Measurements from ENCODE around the gene ERBB4.
A peak's percentile ranks its signal among the peaks of the same experiment; 100 is the strongest.

The ERBB4 gene

GRCh38 chr2:212354382-212354781, 184.2 kb downstream of the ERBB4 start:
- TF ChIP-seq CTCF (IDR thresholded peaks at IDR 0.05) = no peak
- no peak for DNase-seq (ENCODE audit: low spot score)
- H3K4me3 ChIP-seq = no peak overlapping the region
- H3K27ac ChIP-seq = no peak overlapping the region

DNA sequence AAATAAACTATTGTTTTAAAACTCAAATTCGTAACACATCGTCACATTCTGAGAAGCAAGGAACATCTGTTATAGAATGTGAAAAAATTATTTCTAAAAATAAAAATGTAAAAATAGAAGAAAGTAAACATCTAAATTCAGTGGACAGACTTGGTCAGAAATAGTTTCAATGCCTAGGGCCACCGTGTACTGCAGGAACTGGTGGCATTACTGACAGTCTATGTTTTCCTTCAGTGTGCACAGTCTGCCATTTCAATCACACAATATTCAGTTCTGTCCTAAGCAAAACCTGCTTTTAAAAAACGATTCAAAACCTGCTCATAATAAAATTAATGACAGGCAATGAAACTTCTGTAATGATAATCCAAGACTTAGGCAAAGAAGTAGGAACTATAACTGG, 190.1 kb downstream of the ERBB4 start:
- H3K4me3 ChIP-seq = no peak overlapping the region
- TF ChIP-seq CTCF (IDR thresholded peaks at IDR 0.05) = no peak
- H3K27ac ChIP-seq = peak overlapping the region; percentile 33 to 73
- DNase-seq (ENCODE audit: low spot score) = no peak

GRCh38 chr2:212346865-212347264, 191.7 kb downstream of the ERBB4 start:
- no peak for DNase-seq (ENCODE audit: low spot score)
- peak overlapping the region in 1 of 2 donors; percentile 3 for H3K27ac ChIP-seq
- no peak overlapping the region for H3K4me3 ChIP-seq
- no peak for TF ChIP-seq CTCF (IDR thresholded peaks at IDR 0.05)

DNA sequence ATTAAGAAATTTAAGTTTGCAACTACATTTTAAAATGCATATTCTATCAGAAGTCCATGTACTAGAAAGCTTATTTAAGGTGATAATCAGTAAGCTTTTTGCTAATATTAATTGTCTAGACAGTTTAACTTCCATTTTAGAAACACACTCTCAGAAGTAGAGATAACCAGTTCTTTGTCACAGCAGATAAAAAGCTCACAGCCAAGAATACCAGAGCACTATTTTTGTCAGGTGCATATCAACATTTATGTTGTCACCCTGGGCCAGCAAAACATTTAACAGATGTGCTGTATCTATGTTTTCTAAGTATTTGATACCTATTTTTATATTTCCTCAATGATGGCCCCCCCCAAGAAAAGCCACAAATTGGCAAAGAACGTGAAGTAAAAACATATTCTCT, 192.6 kb downstream of the ERBB4 start:
- no peak for TF ChIP-seq CTCF (IDR thresholded peaks at IDR 0.05)
- DNase-seq (ENCODE audit: low spot score) = no peak
- Histone ChIP-seq H3K27ac (no peak overlapping the region), H3K4me3 (no peak overlapping the region)

- TF ChIP-seq CTCF (IDR thresholded peaks at IDR 0.05) = no peak
Observed at GRCh38 chr2:212344131-212344530, 194.5 kb downstream of the ERBB4 start.

GRCh38 chr2:212343167-212343566, 195.4 kb downstream of the ERBB4 start:
- Histone ChIP-seq H3K27ac (no peak overlapping the region), H3K4me3 (no peak overlapping the region)
- no peak for DNase-seq (ENCODE audit: low spot score)
- TF ChIP-seq CTCF (IDR thresholded peaks at IDR 0.05) = no peak

More at GRCh38 chr2:212344131-212344530, 194.5 kb downstream of the ERBB4 start:
- Histone ChIP-seq H3K27ac (no peak overlapping the region), H3K4me3 (no peak overlapping the region)
- DNase-seq (ENCODE audit: low spot score) = no peak

GRCh38 chr2:212337486-212338343, 200.9 kb downstream of the ERBB4 start:
- no peak for TF ChIP-seq CTCF (IDR thresholded peaks at IDR 0.05)
- DNase-seq (ENCODE audit: low spot score) = no peak
- Histone ChIP-seq H3K4me3 (no peak overlapping the region), H3K27ac (no peak overlapping the region)
